PC-3 (cell line): ENCODE results near the gene CEP89.

Experiments
- CTCF ChIP-seq: fragments of 300-600 bp; sonication (generic); conservative IDR thresholded peaks from 2 replicates; pipeline ENCODE4 v1.5.1; 2017; ENCODE audit warnings: antibody characterized with exemption, low read depth, mild to moderate bottlenecking, low read length
- EZH2phosphoT487 ChIP-seq: fragments of 300-600 bp; sonication (generic); IDR thresholded peaks from 2 replicates; pipeline ENCODE4 v1.6.1; 2018; ENCODE audit warnings: mild to moderate bottlenecking, antibody characterized with exemption, low read length, borderline replicate concordance

DNA sequence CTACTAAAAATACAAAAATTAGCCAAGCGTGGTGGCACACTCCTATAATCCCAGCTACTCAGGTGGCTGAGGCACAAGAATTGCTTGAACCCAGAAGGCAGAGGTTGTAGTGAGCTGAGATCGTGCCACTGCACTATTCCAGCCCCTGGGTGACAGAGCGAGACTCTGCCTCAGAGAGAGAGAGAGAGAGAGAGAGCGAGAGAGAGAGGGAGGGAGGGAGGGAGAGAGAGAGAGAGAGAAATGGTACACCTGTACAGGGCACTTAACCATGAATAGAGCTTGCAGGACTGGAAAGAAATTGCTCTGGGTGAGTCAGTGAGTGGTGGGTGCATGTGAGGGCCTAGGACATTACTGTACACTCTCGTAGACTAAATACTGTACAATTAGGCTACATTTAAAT is 61.7 kb downstream of the CEP89 start:
- TF ChIP-seq CTCF (no peak), EZH2phosphoT487 (no peak)
